ENCODE measurements around the gene PHEX. TPM values are rescaled to one million over a fixed set of nuclear protein-coding genes. Genes with fewer than 3 reads are reported as not detected.
A peak's percentile ranks its signal among the peaks of the same experiment; 100 is the strongest.

The PHEX gene
- total RNA-seq, 1 donor, result 1.4 TPM

DNA sequence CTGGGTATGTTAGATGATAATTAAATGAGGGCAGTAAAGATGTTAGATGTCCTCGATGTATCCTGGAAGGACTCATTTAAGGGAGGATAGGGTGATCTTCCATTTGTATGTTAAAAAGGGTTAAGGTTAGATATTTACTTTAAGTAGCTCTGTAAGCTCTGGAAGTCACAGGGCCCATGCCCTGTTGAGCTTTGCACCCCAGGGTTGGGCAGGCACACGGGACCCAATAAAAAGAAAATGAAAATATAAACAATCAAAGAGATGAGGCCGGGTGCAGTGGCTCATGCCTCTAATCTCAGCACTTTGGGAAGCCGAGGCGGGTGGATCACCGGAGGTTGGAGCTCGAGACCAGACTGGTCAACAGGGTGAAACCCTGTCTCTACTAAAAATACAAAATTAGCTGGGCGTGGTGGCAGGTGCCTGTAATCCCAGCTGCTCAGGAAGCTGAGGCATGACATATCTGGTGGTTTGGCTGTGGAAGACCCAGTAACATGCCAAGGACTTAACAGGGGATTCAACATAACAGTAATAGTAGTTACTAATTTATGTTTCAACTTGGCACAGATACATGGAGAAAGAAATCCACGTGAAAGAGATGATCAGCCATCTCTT lies 16.9 kb upstream of the PHEX start:
- no peak overlapping the region for H2AFZ ChIP-seq (ENCODE audit: low read length)
- no peak overlapping the region for H3K4me3 ChIP-seq (ENCODE audit: insufficient read depth, low read length)
- no peak overlapping the region for H3K27ac ChIP-seq (ENCODE audit: low read depth, low read length)
- no peaks in the 10 kb centered on the region for H3K4me1 ChIP-seq (ENCODE audit: insufficient read depth, low read length)
- no peaks in the 10 kb centered on the region for H3K79me2 ChIP-seq (ENCODE audit: insufficient read depth, low read length)
- no peak for DNase-seq (ENCODE audit: insufficient read length, low spot score, missing footprints)
- H3K36me3 ChIP-seq (ENCODE audit: insufficient read depth, low read length), result no peaks in the 10 kb centered on the region
- H4K20me1 ChIP-seq (ENCODE audit: insufficient read depth, low read length), result no peaks in the 10 kb centered on the region
- no peak overlapping the region for H3K4me2 ChIP-seq (ENCODE audit: insufficient read depth, low read length)
- TF ChIP-seq, protein P1, sequence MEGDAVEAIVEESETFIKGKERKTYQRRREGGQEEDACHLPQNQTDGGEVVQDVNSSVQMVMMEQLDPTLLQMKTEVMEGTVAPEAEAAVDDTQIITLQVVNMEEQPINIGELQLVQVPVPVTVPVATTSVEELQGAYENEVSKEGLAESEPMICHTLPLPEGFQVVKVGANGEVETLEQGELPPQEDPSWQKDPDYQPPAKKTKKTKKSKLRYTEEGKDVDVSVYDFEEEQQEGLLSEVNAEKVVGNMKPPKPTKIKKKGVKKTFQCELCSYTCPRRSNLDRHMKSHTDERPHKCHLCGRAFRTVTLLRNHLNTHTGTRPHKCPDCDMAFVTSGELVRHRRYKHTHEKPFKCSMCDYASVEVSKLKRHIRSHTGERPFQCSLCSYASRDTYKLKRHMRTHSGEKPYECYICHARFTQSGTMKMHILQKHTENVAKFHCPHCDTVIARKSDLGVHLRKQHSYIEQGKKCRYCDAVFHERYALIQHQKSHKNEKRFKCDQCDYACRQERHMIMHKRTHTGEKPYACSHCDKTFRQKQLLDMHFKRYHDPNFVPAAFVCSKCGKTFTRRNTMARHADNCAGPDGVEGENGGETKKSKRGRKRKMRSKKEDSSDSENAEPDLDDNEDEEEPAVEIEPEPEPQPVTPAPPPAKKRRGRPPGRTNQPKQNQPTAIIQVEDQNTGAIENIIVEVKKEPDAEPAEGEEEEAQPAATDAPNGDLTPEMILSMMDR (IDR thresholded peaks at IDR 0.05; ENCODE audit: extremely low read depth, low read depth, low read length), result no peak
- H3K9me3 ChIP-seq (ENCODE audit: low read depth, low read length), result no peaks in the 10 kb centered on the region
- no peaks in the 10 kb centered on the region for H3K27me3 ChIP-seq (ENCODE audit: insufficient read depth, low read length)

DNA sequence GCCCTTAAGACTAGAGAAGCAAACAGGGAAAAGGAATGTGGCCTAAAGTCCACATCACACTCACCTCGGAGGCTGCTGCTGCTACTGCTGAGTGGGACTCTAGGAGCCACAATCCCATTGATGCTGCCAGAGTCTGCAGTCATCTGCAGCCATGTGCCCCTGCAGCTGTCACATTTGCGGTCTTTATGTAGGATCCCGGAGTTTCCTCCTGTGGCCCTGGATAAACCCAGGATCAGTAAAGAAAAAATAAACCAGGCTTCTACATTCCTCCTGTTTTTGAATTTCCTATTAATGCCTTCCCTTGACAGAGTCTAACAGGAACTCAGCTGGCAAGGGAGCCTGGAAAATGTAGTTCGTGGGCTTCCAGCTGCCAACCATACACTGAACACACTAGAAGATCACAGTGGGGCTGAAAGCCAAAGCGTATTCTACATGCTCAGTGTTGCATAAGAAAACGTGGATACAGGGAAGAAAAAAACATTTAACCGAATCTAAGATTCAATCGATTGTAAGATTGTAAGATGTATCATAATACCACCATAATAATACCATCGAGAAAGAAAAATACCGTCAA lies 10.3 kb upstream of the PHEX start:
- Histone ChIP-seq H3K79me2 (ENCODE audit: insufficient read depth, low read length) (no peaks in the 10 kb centered on the region), H4K20me1 (ENCODE audit: insufficient read depth, low read length) (no peaks in the 10 kb centered on the region), H3K27ac (ENCODE audit: low read depth, low read length) (no peak overlapping the region), H3K4me3 (ENCODE audit: insufficient read depth, low read length) (no peak overlapping the region), H3K4me1 (ENCODE audit: insufficient read depth, low read length) (no peaks in the 10 kb centered on the region), H3K36me3 (ENCODE audit: insufficient read depth, low read length) (no peaks in the 10 kb centered on the region), H3K4me2 (ENCODE audit: insufficient read depth, low read length) (no peak overlapping the region), H3K27me3 (ENCODE audit: insufficient read depth, low read length) (no peaks in the 10 kb centered on the region), H2AFZ (ENCODE audit: low read length) (no peak overlapping the region), H3K9me3 (ENCODE audit: low read depth, low read length) (no peaks in the 10 kb centered on the region)
- DNase-seq (ENCODE audit: insufficient read length, low spot score, missing footprints), result peak; percentile 41
- TF ChIP-seq, protein P1 (IDR thresholded peaks at IDR 0.05; ENCODE audit: extremely low read depth, low read depth, low read length), result no peak

DNA sequence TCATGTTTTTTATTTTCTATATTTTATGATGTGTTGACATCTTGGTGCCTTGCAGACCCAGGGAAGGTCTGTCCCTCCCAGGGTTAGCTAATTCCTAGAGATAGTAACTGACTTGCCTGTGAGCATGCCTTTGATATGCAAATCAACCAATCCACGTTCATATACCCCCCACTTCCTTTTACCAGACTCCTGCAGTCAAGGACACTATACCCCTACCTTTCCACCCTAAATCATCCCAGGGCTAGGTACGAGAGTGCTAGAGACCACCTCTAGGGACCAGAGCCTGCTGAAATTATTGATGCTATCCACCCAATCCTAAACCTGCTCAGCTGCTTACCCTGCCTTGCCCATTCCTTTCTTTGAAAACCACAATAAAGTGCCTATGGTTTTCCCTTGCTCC lies 7.5 kb upstream of the PHEX start:
- Histone ChIP-seq H3K9me3 (ENCODE audit: low read depth, low read length) (no peaks in the 10 kb centered on the region), H4K20me1 (ENCODE audit: insufficient read depth, low read length) (no peaks in the 10 kb centered on the region), H3K4me2 (ENCODE audit: insufficient read depth, low read length) (no peak overlapping the region), H2AFZ (ENCODE audit: low read length) (no peak overlapping the region), H3K79me2 (ENCODE audit: insufficient read depth, low read length) (no peaks in the 10 kb centered on the region), H3K36me3 (ENCODE audit: insufficient read depth, low read length) (no peaks in the 10 kb centered on the region), H3K27me3 (ENCODE audit: insufficient read depth, low read length) (no peaks in the 10 kb centered on the region), H3K4me3 (ENCODE audit: insufficient read depth, low read length) (no peak overlapping the region), H3K4me1 (ENCODE audit: insufficient read depth, low read length) (no peaks in the 10 kb centered on the region), H3K27ac (ENCODE audit: low read depth, low read length) (no peak overlapping the region)
- TF ChIP-seq, protein P1 (IDR thresholded peaks at IDR 0.05; ENCODE audit: extremely low read depth, low read depth, low read length), result no peak
- no peak for DNase-seq (ENCODE audit: insufficient read length, low spot score, missing footprints)

DNA sequence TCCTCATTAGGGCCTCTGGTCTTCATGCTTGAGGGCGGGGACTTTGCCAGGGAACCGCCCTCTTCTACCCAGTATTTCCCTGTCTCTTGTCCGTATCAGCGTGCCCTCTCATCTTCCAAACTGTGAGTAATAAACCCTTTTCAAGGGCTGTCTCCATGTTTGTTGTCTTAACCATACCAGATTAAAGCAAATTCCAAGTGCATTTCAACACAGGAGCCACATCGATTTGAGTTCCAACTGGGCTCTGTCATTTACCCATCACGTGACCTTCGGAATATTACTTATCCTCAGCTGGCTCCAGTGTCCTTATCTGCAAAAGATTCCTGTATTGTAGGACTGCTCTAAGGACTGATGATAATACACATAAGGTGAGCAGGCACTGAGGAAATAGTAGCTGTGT lies 6.4 kb upstream of the PHEX start:
- Histone ChIP-seq H3K4me1 (ENCODE audit: insufficient read depth, low read length) (no peaks in the 10 kb centered on the region), H4K20me1 (ENCODE audit: insufficient read depth, low read length) (no peaks in the 10 kb centered on the region), H3K36me3 (ENCODE audit: insufficient read depth, low read length) (no peaks in the 10 kb centered on the region), H3K4me2 (ENCODE audit: insufficient read depth, low read length) (no peak overlapping the region), H3K27ac (ENCODE audit: low read depth, low read length) (no peak overlapping the region), H2AFZ (ENCODE audit: low read length) (no peak overlapping the region), H3K27me3 (ENCODE audit: insufficient read depth, low read length) (no peaks in the 10 kb centered on the region), H3K9me3 (ENCODE audit: low read depth, low read length) (no peaks in the 10 kb centered on the region), H3K79me2 (ENCODE audit: insufficient read depth, low read length) (no peaks in the 10 kb centered on the region), H3K4me3 (ENCODE audit: insufficient read depth, low read length) (no peak overlapping the region)
- DNase-seq (ENCODE audit: insufficient read length, low spot score, missing footprints), result no peak
- TF ChIP-seq, protein P1 (IDR thresholded peaks at IDR 0.05; ENCODE audit: extremely low read depth, low read depth, low read length), result no peak
